Gastrocnemius medialis (tissue), 4 donors: Measurements from ENCODE around the gene GALNT2. TPM values are rescaled to one million over a fixed set of nuclear protein-coding genes. Genes with fewer than 3 reads are reported as not detected.
A peak's percentile ranks its signal among the peaks of the same experiment; 100 is the strongest.

Experiments used
- ATAC-seq, 2 donors: fragments of 150-250 bp; one replicate each; pipeline ENCODE4 v1.9.1; 2016
- DNase-seq, 2 donors: peaks; one replicate each; pipeline ENCODE4 v3.0.0-alpha.2; 2019
- H3K27ac ChIP-seq, 4 donors: fragments of 200-600 bp; sonication (generic); 1 replicate in 1 of 4; 2 replicates in 3 of 4; pipeline ENCODE4 v1.5.1; 2016 to 2018; ENCODE audit warnings: mild to moderate bottlenecking in 2 of 4, moderate library complexity in 1 of 4
- H3K27me3 ChIP-seq, 3 donors: fragments of 200-600 bp; sonication (generic) in 2 of 3; 1 replicate in 1 of 3; 2 replicates in 2 of 3; pipeline versions ENCODE4 v1.5.1 to v1.6.0; 2016 to 2019; ENCODE audit warnings: mild to moderate bottlenecking in 1 of 3, moderate library complexity in 1 of 3
- H3K36me3 ChIP-seq, 2 donors: fragments of 200-600 bp; sonication (generic) in 1 of 2; one replicate each; pipeline ENCODE4 v1.5.1; 2017 to 2018
- H3K4me1 ChIP-seq, 2 donors: fragments of 200-600 bp; sonication (generic) in 1 of 2; one replicate each; pipeline ENCODE4 v1.5.1; 2016 to 2017; ENCODE audit warnings: mild to moderate bottlenecking in 2 of 2
- H3K4me3 ChIP-seq, 4 donors: fragments of 200-600 bp; sonication (generic) in 3 of 4; 1 replicate in 1 of 4; 2 replicates in 3 of 4; pipeline ENCODE4 v1.5.1; 2016 to 2019; ENCODE audit warnings: mild to moderate bottlenecking in 2 of 4
- H3K9me3 ChIP-seq, 3 donors: fragments of 200-600 bp; sonication (generic) in 2 of 3; 1 replicate in 1 of 3; 2 replicates in 2 of 3; pipeline ENCODE4 v1.5.1; 2016 to 2019
- CTCF ChIP-seq, 5 experiments: fragments of 450-650 bp in 3 of 5; fragments of 200-600 bp in 2 of 5; sonication (generic) in 2 of 5; IDR thresholded peaks in 4 of 5; conservative IDR thresholded peaks in 1 of 5; 1 replicate in 4 of 5; 2 replicates in 1 of 5; pipeline ENCODE4 v1.5.1; 2016 to 2019; ENCODE audit warnings: antibody characterized with exemption in 5 of 5, mild to moderate bottlenecking in 3 of 5, moderate library complexity in 3 of 5
- POLR2A ChIP-seq, 2 donors: fragments of 450-650 bp; IDR thresholded peaks; one replicate each; pipeline ENCODE4 v1.6.1; 2017; ENCODE audit warnings: antibody characterized with exemption in 2 of 2, mild to moderate bottlenecking in 2 of 2, moderate library complexity in 2 of 2
- in situ Hi-C, 4 donors: fragments of 200-750 bp; cut with MboI; loops; one replicate each; pipeline versions ENCODE4 v1.15.0 to v1.8.0; 2017; ENCODE audit warnings: low sequenced_read_pairs in 4 of 4
- intact Hi-C: fragments of 100-400 bp; cut with DNase I; formaldehyde crosslinking; loops from one replicate; pipeline ENCODE4 v1.15.1; 2023; ENCODE audit warnings: low total_unique reads
- total RNA-seq, 4 donors: library from RNA; depleted of rRNA; stranded (reverse); fragments of >200 nt; gene quantifications; one replicate each; pipeline versions ENCODE4 v1.1.0 to v1.2.3, GENCODE V29; 2016

Gene GALNT2
- total RNA-seq, 4 donors from 2014 or later, result 73.7 to 106 (median 78.3) TPM

- Histone ChIP-seq H3K4me3 (no peak overlapping the region), H3K36me3 (no peaks in the 10 kb centered on the region), H3K27ac (peak overlapping the region in 1 of 4 donors; percentile 40), H3K9me3 (no peaks in the 10 kb centered on the region), H3K4me1 (peaks cover 0 to 8% of the 10 kb centered on the region in 2 donors), H3K27me3 (no peaks in the 10 kb centered on the region)
- in situ Hi-C loops, result loop anchor here in 3 of 4 donors (5.0 to 25.0 kb wide), 4 partner anchors 646 to 1048 kb away; partner anchors contain the start of gene RAB4A (in 1 of the 3)
- DNase-seq (peak; percentile 42 to 67), ATAC-seq (peak; percentile 85 to 91)
- TF ChIP-seq CTCF (IDR thresholded peaks at IDR 0.05 in 4 of 5, conservative IDR thresholded peaks at IDR 0.05 in 1 of 5), result peak; percentile 87 to 93 (median 92)
- TF ChIP-seq POLR2A (IDR thresholded peaks at IDR 0.05), result no peak
- intact Hi-C loops, result loop anchor here (1.0 to 5.0 kb wide), 3 partner anchors 468 to 649 kb away; no protein-coding TSS in a partner anchor
Observed at GRCh38 chr1:230310381-230311163, 243.5 kb downstream of the GALNT2 start.

GRCh38 chr1:230312676-230313075 is 245.6 kb downstream of the GALNT2 start:
- DNase-seq (no peak), ATAC-seq (no peak)
- Histone ChIP-seq H3K27ac (no peak overlapping the region), H3K27me3 (no peaks in the 10 kb centered on the region), H3K9me3 (no peaks in the 10 kb centered on the region), H3K4me1 (peaks cover 0 to 4% of the 10 kb centered on the region in 2 donors), H3K4me3 (no peak overlapping the region), H3K36me3 (no peaks in the 10 kb centered on the region)
- intact Hi-C loops, result loop anchor here (5.0 kb wide), 2 partner anchors 470 to 530 kb away; no protein-coding TSS in a partner anchor
- TF ChIP-seq CTCF (IDR thresholded peaks at IDR 0.05 in 4 of 5, conservative IDR thresholded peaks at IDR 0.05 in 1 of 5), result no peak
- no peak for TF ChIP-seq POLR2A (IDR thresholded peaks at IDR 0.05)
- in situ Hi-C loops, result loop anchor here in 3 of 4 donors (5.0 to 25.0 kb wide), 4 partner anchors 648 to 1050 kb away; partner anchors contain the start of gene RAB4A (in 1 of the 3)

- ATAC-seq (no peak), DNase-seq (no peak)
- Histone ChIP-seq H3K9me3 (no peaks in the 10 kb centered on the region), H3K36me3 (no peaks in the 10 kb centered on the region), H3K4me1 (peaks cover 2 to 12% of the 10 kb centered on the region in 2 donors), H3K4me3 (no peak overlapping the region), H3K27ac (no peak overlapping the region), H3K27me3 (no peaks in the 10 kb centered on the region)
- no peak for TF ChIP-seq POLR2A (IDR thresholded peaks at IDR 0.05)
- TF ChIP-seq CTCF (IDR thresholded peaks at IDR 0.05 in 4 of 5, conservative IDR thresholded peaks at IDR 0.05 in 1 of 5), result no peak
- intact Hi-C loops (loop anchor here (5.0 kb wide), 2 partner anchors 471 to 531 kb away; no protein-coding TSS in a partner anchor), in situ Hi-C loops (loop anchor here in 3 of 4 donors (5.0 to 25.0 kb wide), 4 partner anchors 649 to 1051 kb away; partner anchors contain the start of gene RAB4A (in 1 of the 3))
Observed at GRCh38 chr1:230313453-230314141, 246.6 kb downstream of the GALNT2 start.

- in situ Hi-C loops (loop anchor here in 3 of 4 donors (5.0 to 25.0 kb wide), 4 partner anchors 649 to 1052 kb away; partner anchors contain the start of gene RAB4A (in 1 of the 3)), intact Hi-C loops (loop anchor here (5.0 kb wide), 2 partner anchors 472 to 532 kb away; no protein-coding TSS in a partner anchor)
- Histone ChIP-seq H3K4me3 (no peak overlapping the region), H3K27me3 (no peaks in the 10 kb centered on the region), H3K4me1 (peaks cover 4 to 12% of the 10 kb centered on the region in 2 donors), H3K27ac (no peak overlapping the region), H3K36me3 (no peaks in the 10 kb centered on the region), H3K9me3 (no peaks in the 10 kb centered on the region)
- TF ChIP-seq CTCF (IDR thresholded peaks at IDR 0.05 in 4 of 5, conservative IDR thresholded peaks at IDR 0.05 in 1 of 5), result no peak
- TF ChIP-seq POLR2A (IDR thresholded peaks at IDR 0.05), result no peak
- DNase-seq, result no peak
- no peak for ATAC-seq
Observed at GRCh38 chr1:230314142-230314470, 247.1 kb downstream of the GALNT2 start.
